Renal cortex interstitium (tissue), 15 donors: ENCODE measurements around the gene YIF1B. TPM values are rescaled to one million over a fixed set of nuclear protein-coding genes. Genes with fewer than 3 reads are reported as not detected.
"Not testable (repeated sequence)": the region's sequence is repeated elsewhere in the genome, so short reads cannot be mapped to it uniquely, and the experiment has no call there.

ENCODE experiments used
- DNase-seq, 11 donors: peaks; one replicate each; pipeline ENCODE4 v3.0.0-alpha.2; 2013; ENCODE audit warnings: low read depth in 9 of 11, low spot score in 4 of 11; ENCODE audit errors: extremely low read depth in 1 of 11
- long read RNA-seq, 16 experiments: transcript quantifications; one replicate each; lab custom pipeline, GENCODE V29; 2026
- polyA plus RNA-seq, 3 donors: library from polyadenylated mRNA; unstranded; fragments of 120-200 nt; gene quantifications; one replicate each; pipeline ENCODE4 v1.2.1, GENCODE V29; 2013; ENCODE audit not compliant: insufficient read length in 3 of 3

The YIF1B gene, protein sequence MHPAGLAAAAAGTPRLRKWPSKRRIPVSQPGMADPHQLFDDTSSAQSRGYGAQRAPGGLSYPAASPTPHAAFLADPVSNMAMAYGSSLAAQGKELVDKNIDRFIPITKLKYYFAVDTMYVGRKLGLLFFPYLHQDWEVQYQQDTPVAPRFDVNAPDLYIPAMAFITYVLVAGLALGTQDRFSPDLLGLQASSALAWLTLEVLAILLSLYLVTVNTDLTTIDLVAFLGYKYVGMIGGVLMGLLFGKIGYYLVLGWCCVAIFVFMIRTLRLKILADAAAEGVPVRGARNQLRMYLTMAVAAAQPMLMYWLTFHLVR
- polyA plus RNA-seq: 10 to 100 TPM; 23.0 to 39.5 (median 33.8) TPM
- long read RNA-seq, donor 1, transcript YIF1B-216 (8 exons, 1,181 nt): major isoform, 6 of 20 reads
- long read RNA-seq, donor 1, transcript YIF1B-204 (7 exons, 1,404 nt): major isoform, 6 of 20 reads
- long read RNA-seq, donor 1, partial matches to known transcripts: 5 of 20 reads
- long read RNA-seq, donor 1, other reads (novel, unspliced or antisense): 0 of 20 reads
- long read RNA-seq, donor 2, transcript YIF1B-216 (8 exons, 1,181 nt): major isoform, 10 of 22 reads
- long read RNA-seq, donor 2, partial matches to known transcripts: 7 of 22 reads
- long read RNA-seq, donor 2, other reads (novel, unspliced or antisense): 0 of 22 reads
- long read RNA-seq, donor 3, transcript YIF1B-216 (8 exons, 1,181 nt): major isoform, 13 of 396 reads
- long read RNA-seq, donor 3, partial matches to known transcripts: 170 of 396 reads
- long read RNA-seq, donor 3, other reads (novel, unspliced or antisense): 208 of 396 reads
- long read RNA-seq, donor 4, transcript YIF1B-216 (8 exons, 1,181 nt): major isoform, 8 of 26 reads
- long read RNA-seq, donor 4, partial matches to known transcripts: 12 of 26 reads
- long read RNA-seq, donor 4, other reads (novel, unspliced or antisense): 0 of 26 reads
- long read RNA-seq, donor 5, transcript YIF1B-216 (8 exons, 1,181 nt): major isoform, 22 of 62 reads
- long read RNA-seq, donor 5, transcript YIF1B-203 (8 exons, 1,225 nt): minor isoform, 6 of 62 reads
- long read RNA-seq, donor 5, partial matches to known transcripts: 29 of 62 reads
- long read RNA-seq, donor 5, other reads (novel, unspliced or antisense): 0 of 62 reads
- long read RNA-seq, donor 6, transcript YIF1B-216 (8 exons, 1,181 nt): major isoform, 8 of 286 reads
- long read RNA-seq, donor 6, partial matches to known transcripts: 147 of 286 reads
- long read RNA-seq, donor 6, other reads (novel, unspliced or antisense): 123 of 286 reads
- long read RNA-seq, donor 7, transcript YIF1B-216 (8 exons, 1,181 nt): major isoform, 12 of 26 reads
- long read RNA-seq, donor 7, partial matches to known transcripts: 6 of 26 reads
- long read RNA-seq, donor 7, other reads (novel, unspliced or antisense): 0 of 26 reads
- long read RNA-seq, donor 8, transcript YIF1B-203 (8 exons, 1,225 nt): minor isoform, 5 of 27 reads
- long read RNA-seq, donor 8, transcript YIF1B-216 (8 exons, 1,181 nt): major isoform, 17 of 27 reads
- long read RNA-seq, donor 8, partial matches to known transcripts: 0 of 27 reads
- long read RNA-seq, donor 8, other reads (novel, unspliced or antisense): 0 of 27 reads
- long read RNA-seq, donor 9, transcript YIF1B-216 (8 exons, 1,181 nt): major isoform, 14 of 35 reads
- long read RNA-seq, donor 9, partial matches to known transcripts: 17 of 35 reads
- long read RNA-seq, donor 9, other reads (novel, unspliced or antisense): 0 of 35 reads
- long read RNA-seq, donor 10, transcript YIF1B-216 (8 exons, 1,181 nt): major isoform, 8 of 20 reads
- long read RNA-seq, donor 10, partial matches to known transcripts: 8 of 20 reads
- long read RNA-seq, donor 10, other reads (novel, unspliced or antisense): 0 of 20 reads
- long read RNA-seq, donor 11, transcript YIF1B-216 (8 exons, 1,181 nt): major isoform, 10 of 19 reads
- long read RNA-seq, donor 11, partial matches to known transcripts: 6 of 19 reads
- long read RNA-seq, donor 11, other reads (novel, unspliced or antisense): 0 of 19 reads
- long read RNA-seq, donor 12, partial matches to known transcripts: 6 of 12 reads
- long read RNA-seq, donor 12, other reads (novel, unspliced or antisense): 0 of 12 reads
- long read RNA-seq, donor 13, transcript YIF1B-216 (8 exons, 1,181 nt): major isoform, 29 of 61 reads
- long read RNA-seq, donor 13, partial matches to known transcripts: 23 of 61 reads
- long read RNA-seq, donor 13, other reads (novel, unspliced or antisense): 0 of 61 reads
- long read RNA-seq, donor 14, transcript YIF1B-216 (8 exons, 1,181 nt): major isoform, 14 of 30 reads
- long read RNA-seq, donor 14, transcript YIF1B-203 (8 exons, 1,225 nt): minor isoform, 5 of 30 reads
- long read RNA-seq, donor 14, partial matches to known transcripts: 9 of 30 reads
- long read RNA-seq, donor 14, other reads (novel, unspliced or antisense): 0 of 30 reads
- long read RNA-seq, donor 15, transcript YIF1B-216 (8 exons, 1,181 nt): major isoform, 9 of 11 reads
- long read RNA-seq, donor 15, partial matches to known transcripts: 0 of 11 reads
- long read RNA-seq, donor 15, other reads (novel, unspliced or antisense): 0 of 11 reads
- long read RNA-seq, donor 16, transcript YIF1B-216 (8 exons, 1,181 nt): major isoform, 31 of 107 reads
- long read RNA-seq, donor 16, transcript YIF1B-204 (7 exons, 1,404 nt): minor isoform, 5 of 107 reads
- long read RNA-seq, donor 16, transcript YIF1B-203 (8 exons, 1,225 nt): minor isoform, 6 of 107 reads
- long read RNA-seq, donor 16, partial matches to known transcripts: 61 of 107 reads
- long read RNA-seq, donor 16, other reads (novel, unspliced or antisense): 0 of 107 reads

DNA sequence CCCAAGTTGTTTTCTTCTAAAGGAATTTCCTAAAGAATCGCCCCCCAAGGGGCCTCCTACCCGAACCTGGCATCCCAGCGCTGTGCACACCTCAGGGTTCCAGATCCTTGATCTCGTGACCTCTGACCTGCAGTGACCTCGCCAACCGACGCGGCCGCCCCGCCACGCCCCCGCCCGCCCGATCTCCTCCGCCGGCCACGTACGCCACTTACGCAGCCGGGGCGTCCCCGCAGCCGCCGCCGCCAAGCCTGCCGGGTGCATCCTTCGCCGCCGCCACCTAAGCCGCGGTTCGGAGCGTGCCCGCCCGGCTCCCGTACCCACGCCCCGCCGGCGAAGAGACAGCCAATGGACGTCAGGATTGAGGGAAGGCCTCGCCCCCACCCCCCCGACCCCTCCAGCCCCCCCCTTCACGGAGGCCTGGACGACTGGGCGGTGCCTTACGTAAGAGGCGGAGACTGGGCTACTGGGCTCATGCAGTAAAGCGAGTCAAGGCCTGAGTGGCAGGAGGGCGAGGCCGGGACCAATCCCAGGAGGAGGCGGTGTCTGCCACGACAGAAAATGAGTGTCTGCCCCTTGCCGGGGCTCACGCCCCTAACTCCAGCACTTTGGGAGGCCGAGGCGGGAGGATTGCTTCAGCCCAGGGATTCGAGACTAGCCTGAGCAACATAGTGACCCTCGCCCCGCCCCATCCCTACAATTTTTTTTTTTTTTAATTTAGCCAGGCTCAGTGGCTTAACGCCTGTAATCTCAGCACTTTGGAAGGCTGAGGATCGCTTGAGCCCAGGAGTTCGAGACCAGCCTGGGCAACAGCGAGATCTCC lies at the start of gene YIF1B:
YIF1B (minus strand) TSS at position 291 of the 820 bp plus-strand sequence; CDS start at position 261, 30 bp downstream.
- DNase-seq: peak; percentile 80 to 94 (median 91)

DNA sequence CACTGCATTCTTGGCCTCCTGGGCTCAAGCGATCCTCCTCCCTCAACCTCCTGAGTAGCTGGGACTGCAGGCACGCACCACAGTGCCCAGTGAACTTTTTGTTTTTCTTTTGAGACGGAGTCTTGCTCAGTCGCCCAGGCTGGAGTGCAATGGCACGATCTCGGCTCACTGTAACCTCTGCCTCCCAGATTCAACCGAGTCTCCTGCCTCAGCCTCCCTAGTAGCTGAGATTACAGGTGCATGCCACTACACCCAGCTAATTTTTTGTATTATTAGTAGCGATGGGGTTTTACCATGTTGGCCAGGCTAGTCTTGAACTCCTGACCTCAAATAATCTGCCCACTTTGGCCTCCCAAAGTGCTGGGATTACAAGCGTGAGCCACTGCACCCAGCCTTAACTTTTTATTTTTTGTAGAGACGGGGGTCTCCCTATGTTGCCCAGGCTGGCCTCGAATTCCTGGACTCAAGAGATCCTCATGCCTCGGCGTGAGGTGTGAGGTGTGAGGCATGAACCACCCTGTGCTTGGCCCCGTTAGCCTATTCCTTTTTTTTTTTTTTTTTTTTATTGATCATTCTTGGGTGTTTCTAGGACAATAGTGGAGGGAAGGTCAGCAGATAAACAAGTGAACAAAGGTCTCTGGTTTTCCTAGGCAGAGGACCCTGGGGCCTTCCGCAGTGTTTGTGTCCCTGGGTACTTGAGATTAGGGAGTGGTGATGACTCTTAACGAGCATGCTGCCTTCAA lies 47.4 kb upstream of the YIF1B start:
- not testable (repeated sequence) for DNase-seq

DNA sequence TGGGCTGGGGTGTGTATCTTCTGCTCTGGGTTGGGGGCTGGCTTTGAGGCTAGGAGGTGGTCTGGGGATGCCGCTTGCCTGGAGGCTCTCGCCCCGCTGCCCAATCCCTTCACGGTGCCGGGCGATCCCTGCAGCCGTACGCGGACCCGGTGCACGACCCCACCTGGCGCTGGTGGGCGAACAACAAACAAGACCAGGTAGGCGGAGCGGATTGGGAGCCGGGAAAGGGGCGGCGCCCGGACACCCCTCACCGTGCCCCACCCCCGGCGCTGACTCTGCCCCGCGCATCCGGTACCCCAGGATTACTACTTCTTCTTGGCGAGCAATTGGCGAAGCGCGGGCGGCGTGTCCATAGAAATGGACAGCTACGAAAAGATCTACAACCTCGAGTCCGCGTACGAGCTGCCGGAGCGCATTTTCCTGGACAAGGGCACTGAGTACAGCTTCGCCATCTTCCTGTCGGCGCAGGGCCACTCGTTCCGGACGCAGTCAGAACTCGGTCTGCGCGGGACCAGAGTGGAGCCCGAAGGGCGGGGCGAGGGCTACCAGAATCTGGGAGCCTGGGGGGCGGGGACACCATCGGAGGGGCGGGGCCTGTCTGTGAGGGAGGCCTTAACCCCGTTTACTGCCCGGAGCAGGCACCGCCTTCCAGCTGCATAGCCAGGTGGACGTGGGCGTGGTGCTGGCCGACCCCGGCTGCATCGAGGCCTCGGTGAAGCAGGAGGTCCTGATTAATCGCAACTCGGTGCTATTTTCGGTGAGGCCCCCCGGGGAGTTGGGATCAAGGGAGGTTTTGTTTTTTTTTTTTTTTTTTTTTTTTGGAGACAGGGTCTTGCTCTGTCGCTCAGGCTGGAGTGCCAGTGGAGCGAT lies 46.6 kb upstream of the YIF1B start:
- peak in 7 of 11 donors; percentile 24 to 54 (median 43) for DNase-seq

DNA sequence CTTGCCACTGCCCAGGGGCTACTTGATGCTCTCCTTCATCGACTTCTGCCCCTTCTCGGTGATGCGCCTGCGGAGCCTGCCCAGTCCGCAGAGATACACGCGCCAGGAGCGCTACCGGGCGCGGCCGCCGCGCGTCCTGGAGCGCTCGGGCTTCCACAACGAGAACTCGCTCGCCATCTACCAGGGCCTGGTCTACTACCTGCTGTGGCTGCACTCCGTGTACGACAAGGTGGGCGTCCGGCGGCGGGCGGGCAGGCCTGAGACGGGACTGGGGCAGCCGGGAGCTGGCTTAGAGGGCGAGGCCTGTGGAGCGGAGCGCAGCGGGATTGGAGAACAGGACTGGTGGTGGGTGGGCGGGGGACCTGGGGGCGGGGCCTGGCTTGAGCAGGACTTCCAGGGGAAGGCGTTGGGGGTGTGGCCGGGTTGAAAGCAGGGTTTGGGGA lies 45.9 kb upstream of the YIF1B start:
- peak; percentile 44 to 82 (median 71) for DNase-seq

DNA sequence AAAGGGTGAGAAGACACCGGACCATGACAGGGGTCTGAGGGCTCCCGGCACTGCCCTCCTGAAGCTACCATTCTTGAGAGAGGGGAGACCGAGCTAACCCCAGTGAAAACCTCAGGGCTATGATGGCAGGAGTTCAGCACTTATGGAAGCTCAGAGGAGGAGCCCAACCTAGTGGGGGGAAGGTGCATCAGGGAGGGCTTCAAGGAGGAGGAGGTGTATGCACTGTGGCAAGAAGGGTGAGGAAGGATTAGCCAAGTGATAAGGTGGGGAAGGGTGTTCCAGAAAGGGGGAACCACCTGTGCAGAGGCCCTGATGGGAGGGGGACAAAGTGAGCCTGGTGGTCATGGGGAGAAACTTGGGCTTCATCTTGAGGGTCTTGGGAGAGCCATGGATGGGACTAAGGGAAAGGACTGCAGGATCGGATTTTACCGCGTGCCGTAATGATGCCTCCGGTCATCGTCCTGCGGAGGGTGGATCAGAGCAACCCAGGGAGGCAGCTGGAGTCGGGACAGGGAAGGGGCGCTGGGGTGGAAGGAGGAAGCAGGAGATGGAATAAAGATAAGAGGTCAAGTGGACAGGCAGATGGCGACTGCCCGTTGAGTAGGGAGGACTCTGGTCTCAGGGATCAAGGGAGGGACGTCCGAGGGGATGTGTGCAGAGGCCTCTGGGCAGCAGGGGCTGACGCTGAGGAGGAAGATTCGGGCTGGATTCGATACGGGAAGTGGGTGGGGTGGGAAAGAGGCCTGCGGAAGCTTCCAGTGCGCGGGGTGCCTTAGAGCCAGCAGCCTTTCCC lies 45.3 kb upstream of the YIF1B start:
- DNase-seq: no peak

DNA sequence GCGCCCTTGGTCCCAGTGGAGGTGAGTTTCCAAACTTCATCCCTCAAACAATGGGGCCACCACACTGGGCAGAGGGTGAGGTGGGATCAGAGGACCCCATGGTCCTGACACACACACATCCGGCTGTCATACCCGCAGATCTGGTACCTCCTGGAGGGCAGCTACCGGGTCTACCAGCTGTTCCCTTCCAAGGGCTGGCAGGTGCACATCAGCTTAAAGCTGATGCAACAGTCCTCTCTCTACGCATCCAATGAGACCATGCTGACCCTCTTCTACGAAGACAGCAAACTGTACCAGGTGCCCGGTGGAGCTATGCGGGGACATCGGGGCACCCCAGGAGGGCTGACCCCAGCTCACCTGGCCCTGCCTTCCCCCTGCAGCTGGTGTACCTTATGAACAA lies 44.6 kb upstream of the YIF1B start:
- DNase-seq: no peak

DNA sequence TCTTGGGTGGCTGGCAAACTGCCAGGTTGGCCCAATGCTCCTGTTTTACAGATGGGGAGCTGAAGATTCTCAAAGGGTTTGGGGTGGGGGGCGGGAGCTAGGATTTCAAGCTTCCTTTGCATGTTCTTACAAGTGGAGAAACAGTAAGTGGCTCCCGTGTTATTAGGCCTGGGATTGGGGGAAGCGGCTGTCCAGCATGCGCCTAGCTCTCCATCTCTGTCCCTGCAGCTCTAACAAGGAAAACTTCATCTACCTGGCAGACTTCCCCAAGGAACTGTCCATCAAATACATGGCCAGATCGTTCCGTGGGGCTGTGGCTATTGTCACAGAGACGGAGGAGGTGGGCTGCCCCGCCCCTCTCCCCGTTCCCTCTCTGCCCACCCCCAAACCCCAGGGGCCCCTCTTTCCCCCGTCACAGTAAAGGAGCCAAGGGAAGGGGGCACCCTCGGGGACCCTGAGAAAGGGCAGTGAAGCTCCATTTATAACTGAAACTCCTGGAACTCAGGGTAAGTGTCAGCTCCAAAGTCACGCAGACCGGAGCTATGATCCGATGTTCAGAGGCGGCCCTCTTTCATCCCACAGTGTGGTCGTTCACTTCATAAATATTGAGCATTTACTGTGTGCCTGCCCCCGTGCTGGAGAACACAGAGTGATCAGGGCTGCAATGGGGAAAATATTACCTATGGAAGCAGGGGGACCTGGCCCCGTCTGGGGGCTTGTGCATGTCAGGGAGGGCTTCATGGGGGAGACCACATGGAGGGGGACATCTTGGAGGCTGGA lies 43.7 kb upstream of the YIF1B start:
- DNase-seq: no peak

DNA sequence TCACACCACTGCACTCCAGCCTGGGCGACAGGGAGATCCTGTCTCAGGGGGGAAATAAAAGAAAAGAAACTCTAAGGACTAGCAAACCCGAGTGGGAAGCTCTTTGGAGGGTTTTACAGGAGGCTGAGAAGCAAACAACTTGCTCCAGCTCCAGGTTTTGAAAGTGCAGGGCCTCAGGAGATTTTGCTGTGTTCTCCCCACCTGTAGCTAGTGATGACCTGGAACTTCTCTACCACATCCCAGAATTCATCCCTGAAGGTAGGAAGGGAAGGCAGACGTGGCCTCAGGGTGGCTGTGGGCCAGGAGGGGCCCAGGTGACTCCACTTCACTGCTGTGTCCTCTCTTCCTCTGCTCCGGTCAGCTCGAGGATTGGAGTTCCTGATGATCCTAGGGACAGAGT lies 42.3 kb upstream of the YIF1B start:
- no peak for DNase-seq

DNA sequence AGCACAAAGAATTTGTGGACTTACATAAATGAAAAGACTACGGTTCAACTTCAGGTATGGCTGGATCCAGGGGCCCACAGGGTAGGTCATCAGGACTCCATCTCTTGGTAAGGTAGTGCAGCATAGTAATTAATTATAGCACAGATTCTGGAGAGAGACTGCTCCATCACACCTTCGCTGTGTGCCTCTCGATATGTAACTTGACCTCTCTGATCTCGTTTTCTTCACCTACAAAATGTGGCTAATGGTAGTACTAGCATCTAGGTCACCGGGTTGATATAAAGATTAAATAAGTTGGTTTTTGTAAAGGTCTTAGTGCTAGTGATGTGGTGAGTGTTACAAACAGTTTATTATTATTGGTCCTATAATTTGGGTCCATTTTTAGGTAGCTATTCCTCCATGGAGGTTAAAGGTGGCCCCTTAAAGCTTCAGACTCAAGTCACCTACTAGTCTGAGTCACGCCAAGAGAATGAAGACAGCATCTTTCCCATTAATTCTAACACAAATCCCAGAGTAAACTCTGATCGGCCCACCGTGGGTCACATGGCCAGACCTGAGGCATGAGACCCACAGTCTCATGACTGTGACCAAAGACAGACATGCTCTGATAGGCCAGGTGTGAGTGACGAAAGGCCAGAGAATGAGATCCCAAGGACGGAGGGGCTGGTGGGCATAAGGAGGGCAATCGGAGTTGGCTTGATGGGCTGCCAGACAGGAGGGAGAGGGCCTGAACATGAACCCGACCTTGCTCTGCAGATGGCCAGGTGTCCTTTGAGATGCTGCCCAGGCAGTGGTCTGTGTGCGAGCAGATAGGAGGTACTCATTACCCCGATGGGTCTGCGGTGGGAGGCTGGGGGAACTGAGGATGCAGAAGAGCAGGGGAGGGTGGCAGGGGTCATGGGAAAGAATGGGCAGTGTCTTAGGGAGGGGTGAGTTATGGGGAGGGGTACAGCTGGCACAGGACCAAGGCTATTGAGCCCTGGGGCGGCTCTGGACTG lies 40.3 kb upstream of the YIF1B start:
- no peak for DNase-seq

DNA sequence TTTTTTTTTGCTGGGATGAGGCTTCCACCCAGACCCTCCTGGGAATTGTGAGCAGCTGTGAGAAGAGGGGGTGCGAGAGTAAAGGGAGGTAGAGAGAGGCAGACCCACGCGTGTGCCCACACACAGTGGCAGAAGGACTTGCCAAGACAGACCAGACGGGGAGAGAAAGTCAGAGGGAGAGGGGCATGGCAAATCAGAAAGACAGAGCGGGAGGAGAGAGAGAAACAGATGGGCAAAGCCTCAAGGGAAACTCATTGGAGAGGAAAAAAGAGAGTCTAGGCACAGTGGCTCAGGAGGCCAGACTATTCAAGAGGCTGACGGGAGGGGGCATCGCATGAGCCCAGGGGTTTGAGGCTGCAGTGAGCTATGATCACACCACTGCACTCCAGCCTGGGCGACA lies 36.9 kb upstream of the YIF1B start:
- DNase-seq: no peak

DNA sequence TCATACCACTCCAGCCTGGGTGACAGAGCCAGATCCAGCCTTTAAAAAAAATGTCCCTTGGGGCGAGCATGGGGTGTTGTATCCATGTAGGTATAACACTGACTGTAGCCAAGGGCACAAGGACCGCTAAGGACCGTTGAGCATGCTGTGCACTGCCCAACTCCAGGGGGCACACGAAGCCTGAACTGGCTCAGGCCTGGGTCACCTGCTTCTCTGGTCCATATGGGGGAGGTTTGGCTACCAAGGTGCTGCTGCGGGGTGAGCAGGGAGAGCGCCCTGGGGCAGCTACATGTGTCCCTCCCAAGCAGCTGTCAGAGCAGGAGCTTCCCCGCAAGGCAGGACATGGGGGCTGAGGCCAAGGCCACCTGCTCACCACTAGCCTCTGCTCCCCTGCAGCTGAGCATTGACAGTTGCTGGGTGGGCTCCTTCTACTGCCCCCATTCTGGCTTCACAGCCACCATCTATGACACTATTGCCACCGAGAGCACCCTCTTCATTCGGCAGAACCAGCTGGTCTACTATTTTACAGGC lies 36.2 kb upstream of the YIF1B start:
- no peak for DNase-seq
